LHCN-M2 (cell line): Measurements from ENCODE around the gene C1QTNF5. TPM values are rescaled to one million over a fixed set of nuclear protein-coding genes. Genes with fewer than 3 reads are reported as not detected.

Source experiments
- DNase-seq: peaks from one replicate; pipeline ENCODE4 v3.0.0-alpha.2; 2012; ENCODE audit warnings: low read depth
- total RNA-seq: library from RNA; depleted of rRNA; stranded (reverse); fragments of >200 nt; gene quantifications from 2 replicates; pipeline ENCODE4 v1.2.3, GENCODE V29; 2014

C1QTNF5 gene
- total RNA-seq, 1 experiment from 2014 or later = 9.1 TPM

DNA sequence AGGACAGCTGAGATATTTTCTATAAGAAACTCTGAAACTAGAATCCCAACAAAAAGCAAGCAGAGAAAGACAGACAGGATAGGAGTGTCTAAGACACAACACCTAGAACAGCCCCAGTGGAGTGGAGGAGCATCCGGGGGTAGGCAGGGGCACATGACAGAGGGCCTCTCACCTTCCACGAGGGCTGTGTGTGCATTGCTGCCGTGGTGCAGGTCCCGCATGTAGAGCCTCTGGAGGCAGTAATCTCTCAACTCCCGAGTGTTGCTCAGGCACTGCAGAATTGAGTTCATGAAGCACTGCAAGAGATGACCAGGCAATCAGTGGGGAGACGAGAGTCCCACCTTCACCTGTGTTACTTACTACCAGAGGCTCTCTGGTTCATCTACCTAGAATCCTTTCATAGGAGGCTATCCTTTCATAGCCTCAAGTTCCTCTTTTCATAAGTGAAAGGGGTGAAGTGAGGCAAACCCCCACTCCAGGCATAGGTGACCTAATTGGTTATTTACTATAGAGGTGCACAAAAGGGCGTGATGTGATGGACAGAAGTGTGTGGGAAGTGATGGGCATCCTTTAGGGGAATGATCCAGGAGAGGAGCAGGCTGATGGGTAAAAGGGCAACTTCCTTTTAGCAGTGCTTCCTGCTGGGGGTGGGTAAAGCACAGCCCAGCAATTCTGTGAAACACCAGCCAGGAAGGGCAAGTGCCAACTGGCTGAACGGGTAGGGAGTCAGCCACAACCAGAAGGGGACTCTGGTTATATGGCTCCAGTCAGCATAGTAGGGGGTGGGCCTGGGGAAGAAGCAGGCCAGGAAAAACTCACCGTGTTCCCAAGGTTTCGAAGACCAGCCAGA lies 18.9 kb upstream of the C1QTNF5 start:
- DNase-seq = no peak

DNA sequence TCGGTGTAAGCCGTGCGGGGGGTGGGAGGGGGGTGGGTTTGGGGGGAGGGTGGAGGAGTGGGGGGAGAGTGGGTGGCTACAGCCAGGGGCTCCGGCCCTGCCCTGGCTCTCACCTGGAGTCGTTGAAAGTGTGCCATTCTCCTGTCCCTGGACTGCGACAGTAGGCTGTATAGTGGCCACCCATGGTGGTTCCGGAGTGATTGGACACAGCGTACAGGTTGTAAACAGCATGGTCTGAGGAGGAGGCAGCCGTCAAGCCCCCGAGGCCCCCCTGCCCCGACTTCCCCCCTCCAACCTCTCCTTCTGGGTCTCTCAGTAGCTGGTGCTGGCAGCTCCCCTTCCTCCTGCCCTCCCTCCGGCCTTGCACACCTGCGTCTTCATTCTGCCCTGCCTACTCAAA lies 16.4 kb upstream of the C1QTNF5 start:
- DNase-seq = no peak

DNA sequence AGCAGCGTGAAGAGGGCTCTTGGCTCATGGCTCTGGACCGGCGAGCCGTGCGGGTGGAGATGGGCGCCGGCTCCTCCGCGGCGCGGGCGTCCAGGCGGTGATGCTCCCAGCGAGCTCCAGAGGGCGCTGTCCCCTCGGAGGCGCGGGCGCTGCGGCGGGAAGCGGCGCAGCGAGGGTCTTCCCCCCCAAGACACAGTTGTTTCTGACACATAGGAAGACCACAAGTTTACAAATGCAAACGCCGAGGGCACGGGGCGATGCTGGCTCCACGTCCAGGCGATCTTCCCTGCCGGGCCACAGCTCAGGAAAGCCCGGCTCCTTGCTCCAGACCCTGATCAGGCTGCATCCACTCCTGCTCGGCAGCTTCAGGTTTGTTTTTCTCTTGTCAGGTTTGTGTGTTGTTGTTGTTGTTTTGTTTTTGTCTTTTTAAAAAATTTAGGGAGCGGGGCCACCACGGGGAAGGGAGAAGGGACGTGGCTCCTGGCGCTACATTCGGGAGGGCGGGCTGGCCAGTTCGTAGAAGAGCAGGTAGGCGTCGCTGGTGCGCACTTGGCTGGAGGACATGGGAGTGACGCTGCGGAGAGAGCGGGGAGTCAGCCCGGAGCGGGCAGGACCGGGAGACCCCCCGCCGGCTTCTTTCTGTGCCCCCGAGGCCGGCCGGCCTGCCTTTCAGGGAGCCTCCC lies 15.8 kb upstream of the C1QTNF5 start:
- no peak for DNase-seq

DNA sequence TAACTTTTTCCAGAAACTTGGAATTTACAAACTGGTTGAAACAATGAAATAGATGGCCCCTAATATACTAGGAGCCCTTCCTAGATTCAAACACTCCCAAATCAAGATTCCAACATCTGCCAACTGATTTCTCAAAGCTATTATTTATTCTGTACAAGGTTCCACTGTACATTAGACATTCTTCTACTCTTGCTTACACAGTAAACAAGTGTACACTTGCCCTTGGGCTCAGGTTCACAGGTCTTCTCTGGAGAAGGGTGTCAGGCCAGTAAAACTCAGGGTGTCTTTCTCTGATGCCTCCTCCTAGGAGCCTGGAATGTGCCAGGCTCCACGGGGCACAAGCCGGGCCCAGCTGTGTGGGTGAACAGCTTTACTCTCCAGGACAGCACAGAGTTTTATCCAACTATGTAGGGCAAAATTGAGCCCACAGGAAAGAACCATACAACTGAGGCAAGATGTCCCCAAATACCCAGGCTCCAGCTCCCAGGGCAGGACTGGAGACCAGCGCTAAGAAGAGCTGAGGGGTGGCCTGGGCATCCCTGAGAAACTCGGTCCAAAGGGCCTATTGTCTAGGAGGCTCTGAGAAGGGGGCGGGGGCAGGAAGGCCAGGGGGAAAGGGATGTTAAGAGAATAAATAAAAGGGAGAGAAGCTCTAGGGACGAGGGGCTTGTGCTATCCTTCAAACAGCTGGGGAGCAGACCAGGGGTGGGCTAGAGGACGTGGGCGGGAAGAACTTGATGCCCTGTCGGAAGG lies 14.6 kb upstream of the C1QTNF5 start:
- no peak for DNase-seq

DNA sequence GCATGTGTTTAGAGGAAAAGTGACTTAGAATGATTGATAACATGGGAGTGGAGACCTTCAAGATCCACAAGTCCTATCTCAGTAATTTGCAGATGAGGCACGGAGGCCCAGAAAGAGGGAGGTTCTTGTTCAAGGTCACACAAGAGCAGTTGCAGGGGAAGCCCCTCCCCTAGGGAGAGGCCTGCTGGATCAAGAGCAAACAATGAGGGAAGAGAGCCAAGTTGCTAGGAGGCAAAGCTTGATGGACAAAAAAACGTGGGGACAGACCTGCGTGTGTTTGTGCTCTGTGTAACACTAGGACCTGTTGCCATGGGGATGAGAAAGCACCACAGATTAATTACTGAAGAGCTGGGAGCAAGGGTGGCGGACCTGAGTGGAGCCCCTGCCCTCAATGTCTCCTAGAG lies 12.2 kb upstream of the C1QTNF5 start:
- no peak for DNase-seq

DNA sequence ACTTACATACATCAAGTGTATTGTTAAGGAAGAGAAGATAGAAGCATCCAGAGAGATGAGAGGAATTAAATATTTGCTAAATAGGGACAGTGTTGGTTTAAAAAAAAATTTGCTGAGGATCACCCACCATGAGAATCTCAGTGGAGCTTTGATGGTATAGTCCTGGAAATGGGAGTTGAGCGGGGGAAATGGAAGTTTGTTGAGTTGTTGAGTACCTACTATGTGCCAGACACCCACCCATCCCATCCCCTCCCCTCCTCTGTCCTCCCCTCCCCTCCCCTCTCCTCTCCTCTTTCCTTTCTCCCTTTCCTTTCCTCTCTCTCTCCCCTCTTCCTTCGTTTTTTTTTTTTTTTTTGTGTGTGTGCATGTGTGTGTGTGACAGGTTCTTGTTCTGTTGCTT lies 10.5 kb upstream of the C1QTNF5 start:
- DNase-seq = no peak

DNA sequence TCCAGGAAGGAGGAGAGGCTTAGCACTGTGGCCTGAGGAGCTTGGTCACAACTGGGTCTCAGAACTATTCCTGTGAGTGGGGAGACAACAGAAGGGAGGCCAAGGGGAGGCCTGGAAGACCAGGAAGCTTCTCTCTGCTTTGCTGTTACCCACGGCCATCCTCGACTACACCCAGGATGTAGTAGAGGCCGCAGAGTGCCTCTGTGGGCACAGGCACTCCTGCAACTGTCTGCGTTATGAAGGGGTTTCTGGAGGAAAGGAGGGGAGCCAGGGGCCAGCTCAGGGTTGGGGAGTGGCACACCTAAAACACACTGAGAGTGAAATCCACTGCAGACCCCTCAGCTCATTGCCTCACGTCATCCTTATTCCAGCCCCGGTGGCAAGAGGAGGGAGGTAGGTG lies 9.6 kb upstream of the C1QTNF5 start:
- no peak for DNase-seq

DNA sequence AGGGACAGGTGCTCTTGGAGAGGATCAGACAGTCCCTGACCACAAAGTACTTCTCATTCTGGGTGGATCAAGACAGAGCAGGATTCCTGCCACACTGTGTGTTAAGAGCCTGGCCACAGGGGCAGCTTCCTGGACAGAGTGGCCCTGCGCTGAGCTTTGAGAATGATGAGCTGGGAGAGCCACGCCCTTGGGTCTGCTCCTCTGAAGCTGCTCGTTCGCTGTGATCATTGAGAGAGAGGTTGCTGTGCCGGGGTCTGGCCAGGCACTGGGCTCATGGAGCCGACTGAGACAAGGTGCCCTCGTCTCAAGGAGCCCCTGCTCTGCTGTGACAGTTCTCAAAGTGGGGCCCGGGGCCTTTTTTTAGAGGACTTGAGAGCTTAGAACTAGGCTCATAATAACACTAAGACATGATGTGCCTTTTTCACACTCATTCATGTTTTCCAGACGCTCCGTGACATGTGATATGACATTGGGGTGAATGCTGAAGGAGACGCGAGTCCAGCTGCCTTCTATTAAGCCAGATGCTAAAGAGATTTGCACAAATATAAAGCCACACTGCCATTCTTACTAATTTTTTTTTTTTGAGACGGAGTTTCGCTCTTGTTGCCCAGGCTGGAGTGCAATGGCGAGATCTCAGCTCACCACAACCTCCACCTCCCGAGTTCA lies 7.4 kb upstream of the C1QTNF5 start:
- DNase-seq = no peak

DNA sequence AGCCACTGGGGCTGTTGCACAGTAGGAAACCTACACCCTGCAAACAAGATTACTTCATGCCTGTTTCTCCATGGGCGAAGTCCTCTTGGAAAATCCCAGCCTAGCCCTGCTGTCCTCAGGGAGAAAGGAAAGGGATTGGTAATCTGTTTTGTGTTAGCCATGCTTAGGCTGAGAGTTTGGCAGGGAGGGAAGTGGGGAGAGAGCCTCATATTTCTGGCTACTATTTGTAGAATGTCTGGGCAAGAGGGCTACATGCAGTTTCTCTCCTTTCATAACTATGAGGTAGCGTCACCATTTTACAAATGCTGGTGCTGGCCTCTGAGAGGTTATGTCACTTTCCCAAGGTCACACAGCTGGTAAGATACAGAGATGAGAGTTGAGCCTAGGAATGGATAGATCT lies 6.6 kb upstream of the C1QTNF5 start:
- DNase-seq = no peak

DNA sequence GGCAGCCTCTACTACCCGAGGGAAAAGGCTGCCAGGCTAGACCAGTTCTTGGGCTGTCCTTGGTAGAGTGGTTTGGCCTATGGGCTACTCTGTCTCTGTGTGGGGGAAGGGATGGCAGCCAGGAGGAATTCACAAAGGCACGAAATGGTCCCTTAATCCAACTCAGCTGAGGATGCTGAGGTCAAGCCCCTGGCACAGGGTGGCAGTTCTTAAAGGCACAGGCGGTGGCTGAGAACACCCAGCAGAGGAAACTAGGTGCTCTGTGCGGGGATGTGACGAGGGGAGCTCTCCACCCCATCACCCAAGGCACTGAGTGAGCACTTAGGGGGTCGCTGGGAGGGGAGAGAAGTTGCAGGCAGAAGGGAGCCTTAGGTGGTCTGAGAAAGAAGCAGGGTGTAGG lies 5.9 kb upstream of the C1QTNF5 start, which contains the start of gene MFRP:
Gene MFRP (minus strand): TSS at position 101 of the 400 bp plus-strand sequence. CDS start 192 bp downstream, outside the sequence.
- DNase-seq = no peak

DNA sequence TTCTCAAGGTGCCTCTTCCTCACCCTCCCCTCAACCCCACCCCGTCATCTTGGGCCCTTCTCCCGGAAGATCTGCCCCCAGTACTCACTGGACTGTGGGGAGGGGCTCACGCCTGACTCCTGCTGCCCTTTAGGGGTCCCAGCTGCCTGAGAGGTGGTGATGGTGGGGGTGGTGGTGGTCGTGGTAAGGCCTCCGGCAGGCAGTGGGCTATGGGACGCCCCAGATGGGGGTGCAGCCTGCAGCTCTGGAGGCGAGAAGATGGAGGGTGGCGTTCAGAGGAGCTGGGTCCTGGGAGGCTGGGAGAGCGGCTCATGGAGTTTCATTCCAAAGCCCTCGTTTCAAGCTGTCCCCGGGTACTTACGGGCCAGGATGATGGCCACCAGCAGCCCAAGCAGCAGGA lies 5.0 kb upstream of the C1QTNF5 start:
- DNase-seq = no peak

DNA sequence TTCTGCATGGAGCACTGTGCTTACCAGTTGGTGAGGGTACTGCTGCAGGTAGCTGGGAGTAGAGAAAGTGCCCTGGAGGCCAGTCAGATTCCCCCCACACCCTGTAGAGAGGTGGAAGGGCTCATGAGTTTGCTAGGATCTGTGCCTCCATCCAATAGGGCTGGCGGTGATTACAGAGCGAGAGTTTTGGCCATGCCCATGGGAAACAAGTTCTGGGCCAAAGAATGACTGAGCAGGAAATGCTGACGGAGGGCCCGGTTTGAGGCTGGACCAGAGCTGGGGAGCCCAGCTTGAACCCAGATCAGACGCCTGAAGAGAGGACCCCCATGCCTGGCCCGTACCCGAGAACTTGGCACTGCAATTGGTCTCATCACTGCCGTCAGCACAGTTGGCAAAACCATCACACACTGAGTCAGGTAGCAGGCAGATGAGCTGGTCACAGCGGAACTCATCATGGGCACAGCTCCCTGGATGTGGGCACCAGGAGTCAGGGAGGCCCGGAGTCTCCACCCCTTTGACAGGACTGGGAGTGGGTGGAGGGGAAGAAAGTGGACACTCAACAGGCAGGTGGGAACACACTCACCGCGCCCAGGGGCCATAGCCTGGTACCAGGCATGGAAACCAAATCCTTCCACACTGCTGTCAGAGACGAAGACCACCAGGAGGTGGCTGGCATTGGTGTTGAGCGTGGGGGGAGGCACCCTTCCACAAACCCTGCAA lies 3.8 kb upstream of the C1QTNF5 start:
- no peak for DNase-seq

DNA sequence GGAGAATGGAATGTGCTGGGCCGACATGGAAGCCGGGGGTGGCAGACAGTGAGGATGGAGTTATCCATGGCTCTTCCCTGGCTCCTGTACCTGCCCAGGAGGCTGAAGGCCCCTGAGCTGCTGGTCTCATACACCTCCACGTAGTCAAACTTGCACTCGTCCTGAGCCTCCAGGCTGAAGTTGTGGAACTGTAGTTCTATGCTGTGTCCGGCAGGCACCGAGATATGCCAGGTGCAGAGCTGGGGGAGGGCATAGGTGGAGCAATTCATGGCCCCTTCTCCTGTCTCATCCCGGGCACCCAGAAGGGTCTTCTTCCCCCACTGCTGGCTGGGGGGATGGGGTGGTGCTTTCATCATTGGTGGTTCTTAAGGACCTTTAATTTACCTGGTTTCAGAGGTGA lies 3.0 kb upstream of the C1QTNF5 start:
- DNase-seq = no peak

DNA sequence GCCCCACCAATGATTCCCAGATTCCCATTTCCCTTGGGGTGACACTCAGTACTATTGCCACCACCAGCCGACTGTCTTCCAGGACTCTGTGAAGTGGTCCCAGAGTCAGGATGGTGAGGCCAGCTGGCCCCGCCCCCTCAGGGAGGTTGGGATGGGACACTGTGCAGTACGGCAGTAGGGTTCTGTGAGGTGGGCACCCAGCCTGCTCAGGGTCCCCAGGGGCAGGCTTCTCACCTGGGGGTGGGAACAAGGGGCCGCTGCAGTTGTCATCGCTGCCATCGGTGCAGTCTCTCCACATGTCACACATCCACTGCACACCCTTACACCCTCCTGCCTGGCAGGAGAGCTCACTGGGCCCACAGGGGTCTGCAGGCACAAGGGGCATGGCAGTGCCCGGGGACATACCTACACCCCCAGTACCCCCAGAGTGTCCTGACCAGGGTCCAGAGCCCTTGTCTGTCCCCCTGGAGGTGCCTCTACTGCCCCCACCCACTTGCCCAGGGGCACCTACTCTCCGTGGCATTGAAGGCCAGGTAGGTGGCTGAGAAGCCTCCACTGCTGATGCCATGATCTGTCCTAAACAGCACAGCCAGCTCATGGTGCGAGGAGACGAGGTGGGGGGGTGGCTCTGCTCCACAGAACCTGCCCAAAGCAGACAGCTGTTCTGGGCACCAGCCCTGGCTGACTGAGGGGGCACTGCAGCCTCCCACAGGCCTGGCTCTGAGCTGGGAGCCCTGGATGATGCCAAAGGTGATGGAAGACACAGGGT lies 1.9 kb upstream of the C1QTNF5 start:
- DNase-seq = no peak

DNA sequence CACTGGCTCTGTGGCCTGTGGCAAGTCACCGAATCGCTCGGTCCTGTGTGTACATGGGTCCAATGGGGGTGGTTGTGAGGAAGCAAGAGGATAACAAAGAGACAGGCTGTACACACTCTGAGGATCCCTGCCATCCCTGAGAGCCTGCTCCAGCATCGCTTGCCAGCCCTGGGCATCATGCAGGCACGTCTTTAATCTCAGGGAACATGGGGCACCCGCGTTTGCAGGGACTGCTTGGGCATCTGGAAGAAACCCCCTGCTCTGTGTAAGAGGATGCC lies 1.3 kb upstream of the C1QTNF5 start:
- DNase-seq = no peak

DNA sequence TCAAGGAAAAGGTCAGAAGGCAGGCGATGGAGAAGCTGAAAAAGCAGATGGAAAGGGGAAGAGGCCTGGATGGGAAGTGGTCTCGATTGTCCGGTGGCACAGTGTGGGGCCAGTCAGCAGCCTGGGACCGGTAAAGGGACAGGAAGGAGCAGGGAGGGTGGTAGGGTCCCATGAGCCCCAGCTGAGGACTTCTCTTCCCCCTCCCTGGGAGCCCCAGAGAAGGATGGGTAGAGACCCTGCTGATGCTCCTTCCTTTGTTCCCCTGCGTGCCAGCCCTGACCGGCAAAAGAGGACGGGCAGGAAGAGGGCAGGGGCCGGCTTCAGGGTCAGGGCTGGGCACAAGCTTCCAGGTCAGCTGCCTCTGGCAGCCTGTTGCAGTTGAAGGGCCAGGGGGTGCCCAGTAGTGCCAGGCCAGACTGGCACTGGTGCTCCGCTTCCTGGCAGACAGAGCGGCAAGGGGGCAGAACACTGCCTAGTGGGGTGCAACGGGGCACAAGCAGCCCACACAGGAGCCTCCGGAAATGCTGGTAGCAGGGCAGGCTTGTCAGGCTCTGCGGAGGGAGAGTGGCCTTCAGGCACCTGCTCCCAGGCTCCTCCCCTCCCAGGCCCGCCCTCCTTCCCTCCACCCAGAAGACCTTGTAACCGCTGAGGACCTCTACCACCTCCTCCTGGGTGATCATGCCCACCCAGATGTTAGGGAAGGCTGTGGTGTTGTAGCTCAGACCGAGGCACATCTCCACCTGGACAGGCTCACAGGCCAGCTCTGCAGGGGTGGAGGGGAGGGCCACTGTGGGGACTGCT lies 739 bp upstream of the C1QTNF5 start:
- DNase-seq = no peak

DNA sequence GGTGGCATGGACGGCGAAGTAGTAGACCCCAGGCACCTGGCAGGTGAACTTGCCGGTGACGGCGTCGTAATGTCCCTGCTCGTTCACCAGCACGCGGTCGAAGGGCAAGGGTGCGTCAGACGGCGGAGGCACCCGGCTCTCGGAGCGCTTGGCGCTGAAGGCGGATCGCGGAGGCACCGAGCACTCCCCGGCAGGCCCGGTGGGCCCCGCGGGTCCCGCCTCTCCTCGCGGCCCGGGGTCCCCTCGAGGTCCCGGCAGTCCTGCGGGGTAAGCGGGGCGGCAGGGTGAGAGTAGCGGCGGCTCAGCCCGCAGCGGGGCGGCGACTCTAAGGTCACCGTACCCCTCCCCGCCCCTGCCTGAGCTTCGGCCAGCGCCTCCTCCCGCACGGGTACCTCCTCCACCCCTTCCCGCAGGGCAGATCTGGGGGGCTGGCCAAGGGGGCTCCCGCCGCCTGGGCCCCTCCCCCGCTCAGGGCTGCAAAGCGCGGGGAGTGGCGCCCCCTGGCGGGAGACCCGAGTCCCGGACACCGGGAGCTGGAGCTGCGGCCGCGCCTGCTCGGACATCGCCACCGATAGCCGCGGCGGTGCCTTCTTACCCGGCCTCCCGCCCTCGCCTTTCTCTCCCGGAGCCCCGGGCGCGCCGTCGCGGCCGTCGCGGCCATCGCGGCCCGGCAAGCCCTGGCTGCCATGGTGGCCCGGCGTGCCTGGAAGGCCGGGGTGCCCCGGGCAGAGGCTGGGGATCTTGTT lies 921 bp downstream of the C1QTNF5 start:
- peak; percentile 52 for DNase-seq

DNA sequence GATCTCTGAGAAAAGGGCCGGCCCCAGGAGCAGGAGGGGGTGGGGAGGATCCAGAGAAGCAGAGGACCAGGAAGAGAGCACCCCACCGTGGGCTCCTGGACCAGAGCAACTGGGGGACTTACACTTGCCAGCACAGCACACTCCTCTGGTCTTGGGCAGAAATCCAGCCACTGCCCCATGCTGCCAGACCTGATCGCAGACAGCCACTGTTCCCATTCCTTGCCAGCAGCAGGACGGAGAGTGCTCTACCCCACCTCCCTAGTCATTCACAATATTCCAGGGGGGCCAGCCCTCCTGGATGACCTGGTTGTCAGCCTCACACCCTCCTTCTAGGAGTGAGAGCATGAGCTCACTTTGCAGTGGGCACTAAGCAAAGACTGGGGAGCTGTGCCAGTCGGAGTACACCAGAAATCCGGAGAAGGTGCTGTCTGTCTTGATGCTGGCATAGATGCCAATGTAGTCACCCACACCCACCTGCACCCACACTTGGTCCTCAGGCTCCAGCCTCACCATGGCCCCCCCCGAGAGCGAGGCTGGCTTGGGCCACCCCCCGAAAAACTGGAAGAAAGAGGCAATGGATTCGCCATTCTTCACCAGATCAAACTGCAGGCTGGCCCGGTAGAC lies 1.6 kb downstream of the C1QTNF5 start:
- no peak for DNase-seq
